Activated T-cell treated with anti-CD3 and anti-CD28 coated beads for 4 hours (primary cell): Measurements from ENCODE around the gene CNGA4.

Experiments
- DNase-seq: peaks from one replicate; pipeline ENCODE4 v3.0.0-alpha.2; 2020

CNGA4 gene, protein sequence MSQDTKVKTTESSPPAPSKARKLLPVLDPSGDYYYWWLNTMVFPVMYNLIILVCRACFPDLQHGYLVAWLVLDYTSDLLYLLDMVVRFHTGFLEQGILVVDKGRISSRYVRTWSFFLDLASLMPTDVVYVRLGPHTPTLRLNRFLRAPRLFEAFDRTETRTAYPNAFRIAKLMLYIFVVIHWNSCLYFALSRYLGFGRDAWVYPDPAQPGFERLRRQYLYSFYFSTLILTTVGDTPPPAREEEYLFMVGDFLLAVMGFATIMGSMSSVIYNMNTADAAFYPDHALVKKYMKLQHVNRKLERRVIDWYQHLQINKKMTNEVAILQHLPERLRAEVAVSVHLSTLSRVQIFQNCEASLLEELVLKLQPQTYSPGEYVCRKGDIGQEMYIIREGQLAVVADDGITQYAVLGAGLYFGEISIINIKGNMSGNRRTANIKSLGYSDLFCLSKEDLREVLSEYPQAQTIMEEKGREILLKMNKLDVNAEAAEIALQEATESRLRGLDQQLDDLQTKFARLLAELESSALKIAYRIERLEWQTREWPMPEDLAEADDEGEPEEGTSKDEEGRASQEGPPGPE

DNA sequence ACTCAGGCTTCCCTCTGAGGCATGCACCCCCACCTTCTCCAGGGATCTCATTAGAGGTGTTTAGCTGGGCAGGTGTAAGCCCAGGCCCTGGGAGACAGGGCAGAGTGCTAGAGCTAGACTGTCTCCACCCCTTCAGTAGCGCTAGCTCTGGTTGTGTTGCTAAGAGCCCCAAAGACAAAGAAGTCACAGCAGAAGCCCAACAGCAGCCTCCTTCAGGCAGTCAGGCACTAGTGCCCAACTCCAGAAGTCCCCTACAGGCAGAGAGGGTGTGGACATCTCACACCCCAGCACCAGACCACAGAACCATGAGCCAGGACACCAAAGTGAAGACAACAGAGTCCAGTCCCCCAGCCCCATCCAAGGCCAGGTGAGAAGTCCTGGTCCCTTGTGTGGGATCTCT lies at the start of gene CNGA4:
CNGA4 (plus strand) TSS at position 188 of the 400 bp plus-strand sequence; CDS start at position 306, 118 bp downstream.
- DNase-seq = no peak

DNA sequence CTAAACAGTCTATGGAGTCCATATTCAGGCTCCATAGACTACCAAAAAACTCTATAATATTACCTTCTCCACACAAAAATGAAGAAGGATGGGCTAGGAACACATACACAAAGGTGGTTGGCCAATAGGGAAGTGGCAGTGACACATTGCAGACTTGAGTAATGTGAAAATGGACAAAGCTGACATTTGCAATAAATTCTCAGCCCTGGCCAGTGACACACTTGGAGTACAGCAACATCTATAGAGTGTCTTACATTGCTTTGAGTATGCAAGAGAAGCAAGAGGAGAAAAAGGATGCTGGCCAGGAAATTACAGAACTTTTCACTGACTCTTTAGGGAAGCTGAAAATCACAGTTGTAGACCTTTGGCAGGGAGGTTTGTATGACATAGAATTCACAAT lies 47.1 kb upstream of the CNGA4 start:
- DNase-seq = no peak

DNA sequence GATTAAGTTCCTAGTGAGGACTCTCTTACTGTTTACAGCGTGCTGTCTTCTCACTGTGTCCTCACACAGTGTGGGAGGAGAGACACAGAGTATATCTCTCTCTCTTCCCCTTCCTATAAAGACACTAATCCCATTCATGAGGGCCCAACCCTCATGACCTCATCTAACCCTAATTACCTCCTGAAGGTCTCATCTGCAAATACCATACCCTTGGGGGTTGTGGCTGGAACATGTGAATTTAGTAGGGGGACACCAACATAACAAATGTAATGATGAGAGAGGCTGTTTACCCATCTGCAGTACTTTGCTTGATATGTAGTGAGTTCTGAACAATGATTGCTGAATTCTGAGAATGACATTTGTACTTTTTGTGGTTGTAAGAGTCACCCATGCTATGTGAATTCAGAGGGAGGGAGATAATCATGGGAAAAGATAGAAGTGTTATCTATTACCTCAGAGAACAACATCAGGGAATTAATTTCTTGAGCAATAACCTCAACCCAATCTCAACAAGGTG lies 44.8 kb upstream of the CNGA4 start:
- DNase-seq = no peak

DNA sequence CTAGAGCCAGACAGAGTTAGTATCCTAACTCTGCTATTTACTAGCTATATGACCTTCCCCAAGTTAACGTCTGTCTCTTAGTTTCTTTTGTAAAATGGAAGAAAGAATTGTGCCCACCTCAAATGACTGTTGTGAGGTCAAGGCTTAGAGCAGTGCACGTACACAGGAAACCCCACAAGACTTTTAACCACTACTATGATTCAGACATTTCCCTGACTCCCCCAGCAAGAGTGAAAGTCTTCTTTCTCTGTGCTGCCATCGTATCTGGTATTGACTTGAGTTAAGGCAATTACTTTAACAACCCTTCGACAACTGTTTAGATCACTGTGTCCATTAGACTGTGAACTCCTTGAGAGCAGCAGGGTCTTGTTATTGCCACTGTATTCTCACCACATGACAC lies 42.5 kb upstream of the CNGA4 start:
- DNase-seq = no peak

DNA sequence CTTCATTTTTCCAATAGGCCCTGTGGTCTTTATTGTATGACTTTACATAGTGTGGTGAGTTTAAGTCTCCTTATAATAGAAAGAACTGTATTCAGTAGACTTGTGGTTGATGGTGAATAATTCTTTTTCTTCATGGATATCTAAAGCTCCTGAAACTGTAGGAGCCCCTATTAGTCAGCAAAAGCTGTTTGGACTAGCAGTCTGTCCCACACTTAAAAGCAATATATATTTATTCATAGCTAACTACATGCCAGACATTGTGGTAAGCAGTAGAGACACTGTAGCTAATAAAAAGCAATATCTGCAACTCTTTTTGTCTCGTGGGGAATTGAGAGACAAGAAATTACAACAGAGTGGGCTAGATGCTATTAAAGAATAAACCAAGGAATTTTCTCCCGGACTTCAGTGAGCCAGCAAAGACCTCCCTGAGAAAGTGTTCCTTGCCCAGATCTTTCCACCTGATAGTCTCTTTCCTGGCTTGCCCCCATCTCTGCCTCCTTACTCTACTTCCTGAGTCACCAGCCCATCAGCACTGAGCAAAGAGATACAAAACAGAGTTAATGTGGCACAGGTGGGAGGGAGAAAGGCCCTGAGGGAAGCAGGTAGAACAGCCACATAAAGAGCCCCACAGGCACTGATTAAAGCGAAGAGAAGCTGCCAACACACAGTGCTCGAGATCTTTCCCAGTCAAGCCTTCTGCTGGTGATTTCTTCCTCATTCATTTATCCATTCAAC lies 41.3 kb upstream of the CNGA4 start:
- DNase-seq = no peak

DNA sequence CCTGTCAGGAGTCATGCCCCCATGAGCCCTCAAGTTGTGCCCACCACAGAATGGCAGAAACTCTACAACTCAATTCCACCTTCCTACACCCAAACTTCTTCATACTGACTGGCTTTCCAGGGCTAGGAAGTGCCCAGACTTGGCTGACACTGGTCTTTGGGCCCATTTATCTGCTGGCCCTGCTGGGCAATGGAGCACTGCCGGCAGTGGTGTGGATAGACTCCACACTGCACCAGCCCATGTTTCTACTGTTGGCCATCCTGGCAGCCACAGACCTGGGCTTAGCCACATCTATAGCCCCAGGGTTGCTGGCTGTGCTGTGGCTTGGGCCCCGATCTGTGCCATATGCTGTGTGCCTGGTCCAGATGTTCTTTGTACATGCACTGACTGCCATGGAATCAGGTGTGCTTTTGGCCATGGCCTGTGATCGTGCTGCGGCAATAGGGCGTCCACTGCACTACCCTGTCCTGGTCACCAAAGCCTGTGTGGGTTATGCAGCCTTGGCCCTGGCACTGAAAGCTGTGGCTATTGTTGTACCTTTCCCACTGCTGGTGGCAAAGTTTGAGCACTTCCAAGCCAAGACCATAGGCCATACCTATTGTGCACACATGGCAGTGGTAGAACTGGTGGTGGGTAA lies 39.6 kb upstream of the CNGA4 start, which contains the start of gene OR52W1:
OR52W1 (plus strand) TSS at position 51 of the 637 bp plus-strand sequence; CDS start at position 51, 0 bp downstream.
- no peak for DNase-seq

DNA sequence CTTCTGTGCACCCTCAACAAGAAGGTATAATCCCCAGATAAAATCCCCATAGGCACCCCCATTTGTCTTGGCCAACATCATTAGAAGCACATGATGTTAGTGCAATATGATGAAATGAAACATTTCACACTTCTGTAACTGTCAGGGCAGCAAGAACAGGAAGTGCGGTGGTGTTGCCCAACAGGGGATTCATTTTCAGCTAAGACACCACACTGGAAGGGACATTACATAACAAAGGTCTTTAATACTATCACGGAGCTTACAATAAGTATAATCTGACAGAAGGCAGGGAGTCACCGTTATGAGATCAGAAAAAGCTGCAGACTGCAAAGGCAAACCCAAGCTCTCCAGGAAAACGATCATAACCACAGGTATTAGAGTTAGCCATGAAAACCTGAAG lies 37.9 kb upstream of the CNGA4 start:
- no peak for DNase-seq

DNA sequence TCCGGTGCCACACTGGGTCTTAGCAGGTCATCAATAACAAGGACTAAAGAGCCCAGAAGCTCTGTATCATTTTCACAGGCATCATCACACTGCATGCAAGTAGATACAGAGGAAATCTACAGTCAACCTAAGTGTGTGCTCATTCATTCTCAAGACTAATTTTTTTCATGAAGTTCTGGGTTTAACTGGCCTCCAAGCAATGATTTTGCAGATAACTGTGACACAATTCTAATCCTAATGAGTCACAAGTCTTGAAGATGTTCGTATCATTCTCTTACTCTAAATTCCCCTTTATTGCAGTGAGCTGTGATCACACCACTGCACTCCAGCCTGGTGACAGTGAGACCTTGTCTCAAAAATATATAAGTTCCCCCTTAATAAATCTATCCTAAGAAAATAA lies 37.4 kb upstream of the CNGA4 start:
- no peak for DNase-seq

DNA sequence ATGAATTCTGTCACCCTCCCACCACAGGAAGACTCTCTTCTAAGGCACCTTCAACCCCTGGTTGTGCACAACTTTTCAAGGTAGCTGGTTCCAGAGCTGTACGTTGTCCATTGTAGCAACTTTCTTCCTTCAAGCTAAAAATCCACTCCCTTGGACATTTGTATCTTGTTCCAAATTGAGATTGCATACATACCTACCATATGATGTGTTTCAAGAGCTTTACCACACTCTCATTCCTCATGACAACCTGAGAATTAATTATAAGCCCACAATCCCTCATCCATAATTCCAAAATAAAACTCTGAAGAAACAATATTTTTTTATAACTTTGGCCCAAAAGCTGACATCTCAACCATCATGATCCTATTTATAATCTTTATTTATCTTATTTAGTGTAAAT lies 36.8 kb upstream of the CNGA4 start:
- no peak for DNase-seq

DNA sequence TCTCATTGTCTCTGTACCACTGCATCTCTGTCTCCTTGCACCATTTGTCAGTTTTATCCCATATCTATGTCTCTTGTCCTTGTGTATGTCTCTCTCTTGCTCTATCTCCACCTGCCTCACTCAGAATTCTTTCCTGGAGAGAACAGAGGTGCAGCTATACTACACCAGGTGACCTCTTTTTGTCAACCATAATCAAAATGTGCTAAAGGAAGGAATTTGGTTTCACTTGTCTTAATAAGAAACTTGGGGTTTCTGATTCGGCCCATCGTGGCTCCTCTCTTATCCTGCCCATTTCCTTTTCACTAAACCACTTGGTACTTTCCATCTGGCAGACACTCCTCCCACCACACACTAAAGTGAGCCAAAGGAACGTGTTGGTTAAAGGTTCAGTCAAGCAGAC lies 35.6 kb upstream of the CNGA4 start:
- no peak for DNase-seq

DNA sequence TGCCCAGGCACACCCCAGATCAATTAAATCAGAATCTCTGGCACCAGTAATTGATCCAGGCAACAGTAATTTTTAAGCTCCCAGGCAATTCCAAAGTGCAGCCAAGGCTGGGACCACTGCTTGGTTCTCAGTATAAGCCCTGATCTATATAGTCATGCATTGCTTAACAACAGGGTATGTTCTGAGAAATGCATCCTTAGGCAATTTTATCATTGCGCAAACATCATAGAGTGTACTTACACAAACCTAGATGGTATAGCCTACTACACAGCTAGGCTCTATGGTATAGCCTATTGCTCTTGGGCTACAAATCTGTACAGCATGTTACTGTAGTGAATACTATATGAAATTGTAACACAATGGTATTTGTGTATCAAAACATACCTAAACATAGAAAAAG lies 34.2 kb upstream of the CNGA4 start:
- no peak for DNase-seq

DNA sequence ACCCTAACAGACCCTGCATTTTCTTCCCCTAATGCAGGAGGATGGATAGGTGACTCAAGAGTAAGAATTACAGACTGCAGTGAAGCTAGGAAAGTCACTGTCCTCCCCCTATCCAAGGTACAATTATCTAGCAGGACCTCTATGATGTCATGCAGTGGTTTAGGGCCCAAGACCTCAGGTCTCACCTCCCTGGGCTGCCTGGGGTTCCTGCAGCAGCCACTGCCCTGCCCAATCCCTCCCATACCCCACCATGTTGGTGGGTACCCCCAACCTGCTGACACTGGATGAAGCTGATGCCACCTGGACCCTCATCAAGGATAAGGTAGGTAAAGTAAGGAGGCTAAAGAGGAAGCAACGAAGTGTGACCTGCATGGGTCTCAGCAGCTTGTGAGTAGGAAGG lies 33.5 kb upstream of the CNGA4 start, which contains the start of gene C11orf42:
C11orf42 (plus strand) TSS at position 192 of the 400 bp plus-strand sequence; CDS start at position 251, 59 bp downstream.
- DNase-seq = no peak

DNA sequence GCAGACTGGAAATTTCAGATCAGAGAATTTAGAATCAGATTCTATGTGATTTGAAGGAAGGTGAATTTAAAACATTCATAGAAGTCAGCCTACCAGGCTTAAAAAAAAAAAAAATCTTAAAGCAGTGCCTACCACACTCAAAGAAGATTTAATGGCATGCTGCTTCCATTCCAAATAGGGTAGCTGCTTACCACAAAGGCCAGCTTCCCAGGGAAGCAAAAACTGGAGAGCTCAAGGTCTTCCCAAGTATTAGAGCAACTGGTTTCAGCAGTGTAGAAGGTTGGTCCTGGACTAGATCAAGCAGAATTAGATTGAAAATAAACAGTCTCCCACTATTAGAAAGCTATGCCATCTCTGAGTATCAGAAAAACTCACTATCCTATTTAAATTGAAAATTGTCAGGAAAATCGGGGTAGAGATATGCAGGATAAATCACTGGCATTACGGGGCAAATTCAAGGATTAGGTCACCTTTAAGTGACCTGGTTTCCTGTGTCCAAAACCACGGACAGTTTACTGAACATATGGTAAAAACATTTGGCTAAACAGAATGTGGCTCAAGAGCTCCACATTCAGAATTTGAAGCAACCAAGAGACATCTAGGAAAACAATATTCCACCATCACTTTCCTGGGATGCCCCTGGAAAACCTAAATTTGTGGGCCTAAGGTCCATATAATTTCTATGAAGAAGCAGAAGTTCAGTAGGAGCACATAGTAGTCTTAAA lies 32.3 kb upstream of the CNGA4 start:
- DNase-seq = no peak

DNA sequence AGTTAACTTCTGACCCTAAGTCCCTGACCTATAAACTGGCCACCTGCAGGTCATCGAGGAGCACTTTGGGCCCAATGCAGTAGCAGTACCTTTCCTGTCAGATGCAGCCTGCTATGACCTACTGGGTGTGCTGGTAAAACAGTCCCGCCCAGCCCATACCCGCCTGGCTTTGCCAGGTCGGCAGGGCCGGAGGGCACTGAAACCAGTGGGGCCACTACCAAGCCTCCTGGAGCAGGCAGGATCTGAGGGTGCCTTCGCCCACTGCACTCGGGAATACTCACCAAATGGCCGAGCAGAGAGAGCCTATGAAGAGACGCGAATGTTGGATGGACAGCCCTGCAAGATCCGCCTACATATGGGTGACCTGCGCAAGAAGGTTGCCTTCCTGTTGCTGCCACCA lies 29.1 kb upstream of the CNGA4 start:
- no peak for DNase-seq

DNA sequence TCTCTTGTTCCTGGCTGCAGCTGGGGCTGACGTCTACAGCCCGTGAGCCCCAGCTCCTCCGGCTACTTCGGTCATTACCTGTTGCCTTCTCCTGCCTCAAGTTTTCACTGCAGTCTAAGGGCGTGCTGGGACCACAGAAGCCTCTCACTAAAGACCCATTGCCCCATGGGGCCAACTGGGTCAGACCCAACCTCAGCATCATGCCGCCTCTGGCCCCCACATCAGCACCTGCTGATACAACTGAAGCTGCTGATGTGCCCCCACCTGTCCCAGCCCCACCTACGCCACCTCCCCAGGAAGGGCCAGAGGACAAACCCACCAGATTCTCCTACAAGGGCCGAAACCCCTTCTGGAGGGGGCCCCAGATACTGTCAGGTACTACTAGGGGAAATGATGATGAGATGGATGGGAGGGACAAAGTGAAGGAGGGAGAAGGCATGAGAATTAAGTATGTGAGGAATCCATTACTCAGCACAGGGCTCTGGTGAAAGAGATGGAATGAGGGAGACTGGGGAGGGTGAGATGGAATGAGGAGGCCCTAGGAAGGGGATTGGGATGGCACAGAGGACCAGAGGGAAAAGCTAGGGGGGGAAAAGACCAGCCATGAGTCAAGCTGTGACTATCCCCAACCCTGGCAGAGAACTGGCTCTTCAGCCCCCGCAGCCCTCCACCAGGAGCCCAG lies 28.5 kb upstream of the CNGA4 start:
- no peak for DNase-seq

DNA sequence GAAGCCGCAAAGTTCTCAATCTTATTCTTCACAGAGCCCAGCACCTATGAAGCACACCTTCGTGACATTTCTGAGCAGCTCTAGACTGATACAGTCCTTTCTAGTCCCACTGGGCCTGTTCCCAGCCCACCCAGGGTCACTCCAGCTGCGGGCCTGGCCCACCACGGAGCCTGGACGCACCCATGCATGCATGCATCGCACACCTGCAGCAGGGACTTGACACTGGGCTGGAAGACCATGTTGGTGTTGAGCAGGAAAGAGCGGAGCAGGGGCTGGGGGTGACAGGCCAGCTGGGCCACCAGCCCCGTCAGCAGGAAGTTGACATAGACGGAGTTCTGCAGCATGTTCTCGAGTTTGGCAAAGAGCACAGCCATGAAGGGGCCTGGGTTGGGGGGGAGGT lies 24.4 kb upstream of the CNGA4 start:
- no peak for DNase-seq

DNA sequence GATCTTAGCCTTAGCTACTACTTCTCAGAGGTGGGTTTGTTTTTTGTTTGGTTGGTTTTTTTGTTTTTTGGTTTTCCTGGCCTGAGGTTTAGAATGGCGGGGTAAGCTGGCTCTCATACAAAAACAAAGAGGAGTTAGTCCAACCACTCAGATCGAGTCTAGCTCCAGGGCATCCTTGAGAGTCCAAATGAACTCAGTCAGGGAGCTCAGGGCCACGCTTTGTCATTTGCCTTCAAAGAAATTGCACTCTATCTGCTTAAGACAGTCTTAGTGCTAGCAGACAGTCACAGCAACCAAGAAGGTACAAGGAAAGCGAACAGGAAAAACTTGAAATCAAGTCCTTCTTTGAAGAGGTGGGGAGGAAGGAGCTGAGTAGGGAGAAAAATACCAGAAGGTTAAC lies 22.4 kb upstream of the CNGA4 start:
- DNase-seq = no peak

DNA sequence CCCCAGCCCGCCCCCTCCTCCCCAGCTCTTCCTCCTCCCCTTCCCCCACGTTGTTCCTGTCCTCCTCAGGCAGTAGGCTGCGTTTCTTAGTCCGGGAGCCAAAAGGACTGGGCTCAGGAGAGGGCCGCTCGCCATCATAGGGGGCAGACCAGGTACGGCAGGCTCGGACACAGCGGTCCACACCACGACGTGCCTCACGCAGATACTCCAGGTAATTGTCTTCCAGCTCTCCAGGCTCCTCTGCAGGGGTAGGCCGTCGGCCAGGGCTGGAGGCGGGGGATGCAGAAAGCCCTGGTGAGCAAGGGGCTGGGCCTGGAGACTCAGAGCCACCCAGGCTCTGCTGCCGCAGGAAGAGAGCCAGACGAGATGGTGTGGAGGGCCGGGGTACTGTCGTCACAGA lies 21.2 kb upstream of the CNGA4 start:
- DNase-seq = no peak

DNA sequence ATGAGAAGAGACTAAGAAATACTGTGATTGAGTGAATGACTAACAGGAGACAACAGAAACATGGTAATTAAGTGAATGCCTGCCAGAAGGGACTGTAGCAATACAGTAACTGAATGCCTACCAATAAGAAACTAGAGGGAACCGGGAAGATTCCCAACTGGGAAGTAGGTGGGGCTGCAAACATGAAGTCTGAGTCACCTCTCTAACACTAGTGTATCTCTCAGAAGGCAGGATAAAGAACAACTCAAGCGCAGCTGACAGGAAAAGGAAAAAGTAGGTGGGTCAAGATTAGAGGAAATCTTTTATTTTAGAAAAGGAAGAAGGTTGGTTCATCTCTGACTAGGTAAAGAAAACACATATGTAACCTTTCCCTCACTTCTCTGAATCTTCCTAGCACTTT lies 19.5 kb upstream of the CNGA4 start:
- DNase-seq = no peak

DNA sequence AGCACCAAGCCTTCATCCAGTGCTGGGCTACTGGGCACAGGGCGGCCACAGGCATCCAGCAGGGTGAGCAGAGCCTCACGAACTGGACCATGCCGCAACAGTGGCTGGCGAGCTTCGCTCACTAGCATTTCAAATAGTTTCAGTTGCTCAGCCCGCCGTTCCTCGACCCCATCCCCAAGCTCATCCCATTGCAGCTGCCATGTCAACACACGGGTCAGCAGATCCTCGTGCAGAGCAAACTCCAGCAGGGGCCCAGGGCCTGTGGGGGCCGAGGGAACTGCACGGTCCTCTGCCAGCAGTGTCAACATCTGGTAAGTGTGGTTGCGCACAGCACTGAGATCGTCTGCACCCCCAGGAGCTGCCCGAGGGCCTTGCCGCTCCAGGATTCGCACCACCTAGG lies 15.0 kb upstream of the CNGA4 start:
- DNase-seq = no peak

DNA sequence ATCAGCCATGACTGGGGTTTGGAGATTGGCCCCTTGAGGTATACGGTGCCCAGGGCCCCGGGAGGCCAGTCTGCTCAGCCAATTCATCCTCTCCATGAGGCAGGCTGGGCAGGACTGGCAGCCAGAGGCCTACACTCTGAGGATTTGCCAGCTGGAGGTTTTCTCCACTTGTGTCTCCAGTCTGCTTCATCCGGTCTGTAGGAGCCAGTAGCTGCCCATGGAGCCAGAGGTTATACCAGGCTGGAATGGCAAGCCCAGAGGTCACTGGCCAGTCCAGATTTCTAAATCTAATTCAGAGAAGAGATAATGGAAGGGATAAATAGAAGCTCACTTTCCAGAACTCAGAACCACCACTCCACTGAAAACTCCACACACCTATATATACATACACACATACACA lies 14.5 kb upstream of the CNGA4 start:
- DNase-seq = no peak

DNA sequence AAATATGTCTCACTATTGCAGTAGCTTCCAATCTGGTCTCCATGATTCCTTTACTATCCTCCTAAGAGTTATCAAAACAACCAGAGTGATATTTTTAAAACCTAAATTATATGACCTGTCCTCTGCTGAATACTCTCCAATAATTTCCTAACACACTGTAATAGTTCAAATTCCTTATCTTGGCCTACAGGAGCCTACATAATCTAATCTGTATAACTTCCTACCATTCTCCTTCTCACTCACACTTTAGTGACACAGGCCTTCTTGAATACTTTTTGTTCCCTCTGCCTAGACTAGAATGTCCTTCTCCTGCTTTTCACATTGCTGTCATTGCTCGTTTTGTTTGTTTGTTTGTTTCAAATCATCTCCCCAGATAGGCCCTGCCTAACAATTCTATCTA lies 13.9 kb upstream of the CNGA4 start:
- DNase-seq = no peak
